Cerebellar cortex (tissue), 1 donor: ENCODE results near the gene MSTO1.
"Not testable (repeated sequence)": the region's sequence is repeated elsewhere in the genome, so short reads cannot be mapped to it uniquely, and the experiment has no call there.

Experiments used
- DNase-seq: peaks from one replicate; pipeline ENCODE4 v3.0.0-alpha.2; 2015; ENCODE audit warnings: low spot score

MSTO1 gene

DNA sequence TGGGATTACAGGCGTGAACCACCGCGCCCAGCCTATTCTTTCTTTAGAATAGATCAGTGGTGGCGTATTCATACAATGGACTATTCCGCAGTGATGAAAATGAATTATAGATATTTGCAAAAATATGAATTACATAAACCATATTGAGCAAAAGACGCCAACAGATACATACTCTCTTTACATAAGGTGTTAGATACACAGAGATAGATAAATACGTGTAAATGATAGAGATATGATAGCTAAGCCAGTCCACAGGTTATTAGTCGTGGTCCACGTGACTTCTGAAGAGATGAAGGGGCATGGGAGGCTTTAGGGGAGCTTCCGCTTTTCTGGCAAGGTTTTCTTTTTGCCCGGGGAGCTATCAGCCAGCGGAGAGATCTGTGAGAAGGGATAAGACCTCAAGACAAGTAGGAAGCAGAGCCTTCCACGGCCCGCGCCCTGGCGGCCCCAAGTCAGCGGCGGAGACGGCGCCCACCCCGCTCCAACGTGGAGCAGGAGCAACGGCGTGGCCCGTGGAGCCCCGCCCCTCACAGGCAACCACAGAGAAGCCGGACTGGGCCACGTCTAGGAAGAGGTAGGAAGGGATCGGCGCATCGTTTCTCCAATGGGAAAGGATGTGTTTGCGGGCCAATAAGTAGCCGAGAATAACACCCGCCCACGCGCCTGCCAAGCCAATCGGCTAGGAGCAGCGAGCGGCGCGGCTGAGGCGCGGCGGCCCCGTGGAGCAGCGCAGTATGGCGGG, at the start of gene MSTO1:
Gene MSTO1 (plus strand): TSS at position 704 of the 742 bp plus-strand sequence. CDS start 31 bp downstream, at position 735.
- peak; percentile 99 for DNase-seq

DNA sequence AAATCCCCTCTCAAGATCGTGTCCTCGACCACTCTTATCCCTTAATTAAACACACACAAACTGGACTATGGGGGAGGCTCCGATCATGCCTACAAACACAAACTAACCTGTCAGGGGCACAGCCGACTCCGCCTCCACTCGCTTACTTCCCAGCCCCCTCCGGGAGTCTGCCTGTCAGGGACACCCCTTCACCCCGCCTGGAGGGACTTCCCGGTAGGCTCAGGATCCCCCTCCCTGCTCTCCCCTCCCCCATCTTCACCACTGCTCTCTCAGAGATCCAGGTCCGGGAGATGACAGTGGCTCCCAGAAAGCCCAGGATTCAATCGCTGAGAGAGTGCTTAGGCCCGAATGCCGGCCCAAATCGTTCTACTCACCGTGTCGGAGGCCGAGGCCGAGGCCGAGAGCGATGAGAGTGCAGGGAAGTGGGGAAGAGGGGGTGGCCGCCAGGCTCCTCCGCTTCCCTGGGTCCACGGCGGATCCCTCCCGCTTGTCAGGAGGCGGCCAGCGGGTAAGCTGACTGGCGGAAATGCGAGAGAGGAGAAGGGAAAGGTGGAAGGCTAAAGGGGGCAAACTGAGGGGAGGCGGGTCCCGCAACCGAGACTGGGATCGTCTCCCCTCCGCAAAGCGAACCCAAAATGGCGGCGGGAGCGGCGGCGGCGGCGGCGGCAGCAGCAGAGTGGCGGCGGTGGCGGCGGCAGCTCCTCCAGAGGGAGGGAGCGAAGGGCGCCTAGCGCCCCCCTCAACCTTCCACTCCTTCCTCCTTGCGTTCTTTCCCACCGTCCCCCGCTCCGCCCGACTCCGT, 48.0 kb upstream of the MSTO1 start:
- DNase-seq = peak; percentile 10

- DNase-seq = peak; percentile 91
Observed at GRCh38 chr1:155562581-155563376, 47.2 kb upstream of the MSTO1 start, which contains the start of gene ASH1L. Gene ASH1L (minus strand): TSS chr1:155562803. CDS start chr1:155521519, 41,284 bp downstream.

- DNase-seq = peak; percentile 28
Observed at GRCh38 chr1:155563377-155564022, 46.5 kb upstream of the MSTO1 start.

DNA sequence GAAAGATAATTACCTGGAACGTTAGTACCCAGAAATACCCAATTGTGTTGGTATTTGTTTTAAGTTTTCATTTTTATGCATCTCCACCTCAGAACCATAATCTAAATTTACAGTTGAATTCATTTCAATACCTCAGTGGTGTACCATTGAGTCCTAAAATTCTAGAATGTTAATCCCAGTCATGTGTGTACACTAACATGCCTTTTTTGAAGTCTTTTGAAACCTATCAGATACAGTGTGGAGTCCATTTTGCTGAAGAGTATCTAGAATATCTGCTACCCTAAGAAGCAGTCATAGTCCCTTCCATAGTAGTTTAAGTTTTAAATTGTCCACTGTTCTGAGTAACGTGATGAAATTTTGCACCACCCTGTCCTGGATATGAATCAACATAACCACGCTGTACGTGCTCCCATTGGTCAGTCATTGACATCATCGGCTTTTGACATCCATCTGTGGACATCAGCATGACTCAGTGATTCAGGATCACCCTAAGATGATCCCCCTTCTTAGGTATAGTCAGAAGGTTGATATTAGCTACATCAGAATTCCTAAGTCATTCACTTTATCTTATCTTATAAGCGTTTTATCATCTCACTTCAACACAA, 39.9 kb upstream of the MSTO1 start:
- DNase-seq = no peak

GRCh38 chr1:155570593-155570990, 39.4 kb upstream of the MSTO1 start:
- no peak for DNase-seq

GRCh38 chr1:155574077-155574476, 35.9 kb upstream of the MSTO1 start:
- no peak for DNase-seq

- DNase-seq = not testable (repeated sequence)
Observed at GRCh38 chr1:155575608-155576007, 34.4 kb upstream of the MSTO1 start.

DNA sequence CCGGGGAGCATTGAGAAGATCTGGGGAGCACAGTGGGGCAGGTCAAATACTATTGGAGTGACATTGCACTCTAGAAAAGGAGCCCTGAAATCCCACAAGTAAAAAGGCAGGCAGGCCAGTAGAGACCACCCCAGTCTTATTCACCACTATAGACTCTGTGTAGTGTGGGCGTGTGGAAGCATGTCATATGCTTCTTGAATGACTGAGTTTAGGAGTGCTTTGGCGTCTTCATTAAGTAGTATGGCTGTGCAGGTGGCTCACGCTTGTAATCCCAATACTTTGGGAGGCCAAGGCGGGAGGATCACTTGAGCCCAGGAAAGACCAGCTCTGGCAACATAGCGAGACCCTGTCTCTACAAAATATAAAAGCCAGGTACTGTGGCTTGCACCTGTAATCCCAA, 26.2 kb upstream of the MSTO1 start:
- DNase-seq = not testable (repeated sequence)

- DNase-seq = not testable (repeated sequence)
Observed at GRCh38 chr1:155589282-155589681, 20.7 kb upstream of the MSTO1 start.

- not testable (repeated sequence) for DNase-seq
Observed at GRCh38 chr1:155590516-155591247, 19.3 kb upstream of the MSTO1 start.

DNA sequence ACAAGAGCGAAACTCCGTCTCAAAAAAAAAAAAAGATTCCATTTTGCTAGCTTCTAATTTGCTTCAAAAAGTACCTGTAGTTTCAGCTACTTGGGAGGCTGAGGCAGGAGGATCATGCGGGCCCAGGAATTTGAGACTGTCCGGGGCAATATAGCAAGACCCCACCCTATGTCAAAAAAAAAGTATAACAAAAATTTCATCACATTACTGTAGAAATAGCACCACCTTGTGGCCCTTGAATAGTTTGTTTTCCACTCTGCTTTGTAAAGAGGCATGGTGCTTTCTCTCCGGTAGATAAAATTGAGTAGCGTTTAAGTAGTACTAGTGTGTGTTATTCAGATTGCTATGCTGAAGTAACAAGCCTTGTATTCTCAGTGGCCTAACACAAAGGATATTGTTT, 18.2 kb upstream of the MSTO1 start:
- DNase-seq = peak; percentile 75

DNA sequence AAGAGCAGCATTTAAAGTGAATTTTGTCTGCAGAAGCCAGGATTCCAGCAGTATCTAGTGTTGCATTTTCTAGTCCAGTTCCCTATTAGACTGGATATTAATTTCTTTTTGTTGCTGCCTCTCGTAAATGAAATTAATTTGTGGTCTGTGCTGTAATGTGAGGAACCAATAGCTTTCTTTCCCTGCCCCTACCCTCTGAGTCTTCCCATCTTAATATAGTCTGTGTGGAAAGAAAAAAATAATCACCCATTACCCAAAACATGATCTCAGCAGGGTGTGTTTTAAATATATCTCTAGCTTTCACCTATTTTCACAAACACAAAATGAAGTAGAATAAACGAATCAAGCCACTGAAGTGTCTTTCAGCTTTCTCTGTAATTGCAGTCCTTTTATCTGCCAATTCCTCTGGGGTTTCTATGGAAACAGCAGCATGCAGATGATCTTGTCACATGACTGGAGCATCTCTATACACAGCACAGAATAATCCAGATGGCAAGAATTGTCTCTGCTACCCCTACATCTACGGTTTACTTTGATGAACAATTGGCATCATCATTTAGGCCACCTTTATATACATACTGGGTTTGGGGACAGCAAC, 14.0 kb upstream of the MSTO1 start:
- DNase-seq = not testable (repeated sequence)

GRCh38 chr1:155596864-155597263, 13.2 kb upstream of the MSTO1 start:
- DNase-seq = no peak

DNA sequence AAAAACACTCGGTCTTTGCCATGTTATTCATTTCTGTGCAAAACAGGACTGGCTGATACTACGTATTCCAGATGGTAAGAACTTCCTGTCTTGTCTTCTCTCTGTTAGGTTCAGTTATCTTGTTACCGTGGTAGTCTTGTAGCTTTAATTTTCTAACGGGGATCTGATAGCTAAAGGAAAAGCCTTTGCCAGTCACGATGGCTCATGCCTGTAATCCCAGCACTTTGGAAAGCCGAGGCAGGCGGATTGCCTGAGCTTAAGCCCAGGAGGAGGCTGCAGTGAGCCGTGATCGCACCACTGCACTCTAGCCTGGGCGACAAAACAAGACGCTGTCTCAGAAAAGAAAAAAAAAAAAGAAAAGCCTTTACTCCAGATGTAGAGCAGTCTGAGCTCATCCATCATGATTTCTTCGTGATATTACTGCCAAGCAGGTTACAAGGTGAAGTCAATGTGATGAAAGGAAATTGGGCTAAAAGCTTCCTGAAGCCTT, 11.1 kb upstream of the MSTO1 start:
- DNase-seq = no peak

GRCh38 chr1:155599828-155600572, 10.0 kb upstream of the MSTO1 start:
- not testable (repeated sequence) for DNase-seq

DNA sequence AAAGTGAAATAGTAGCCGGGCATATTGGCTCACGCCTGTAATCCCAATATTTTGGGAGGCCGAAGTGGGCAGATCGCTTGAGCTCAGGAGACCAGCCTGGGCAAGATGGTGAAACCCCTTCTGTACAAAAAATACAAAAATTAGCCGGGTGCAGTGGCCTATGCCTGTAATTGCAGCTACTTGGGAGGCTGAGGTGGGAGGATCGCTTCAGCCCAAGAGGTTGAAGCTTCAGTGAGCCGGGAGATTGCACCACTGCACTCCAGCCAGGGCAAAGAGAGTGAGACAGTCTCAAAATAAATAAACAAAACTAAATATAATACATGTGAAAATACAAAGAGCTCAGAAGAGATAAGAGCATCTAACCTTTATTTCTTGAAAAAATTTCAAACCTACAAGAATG, 2.3 kb upstream of the MSTO1 start:
- no peak for DNase-seq

DNA sequence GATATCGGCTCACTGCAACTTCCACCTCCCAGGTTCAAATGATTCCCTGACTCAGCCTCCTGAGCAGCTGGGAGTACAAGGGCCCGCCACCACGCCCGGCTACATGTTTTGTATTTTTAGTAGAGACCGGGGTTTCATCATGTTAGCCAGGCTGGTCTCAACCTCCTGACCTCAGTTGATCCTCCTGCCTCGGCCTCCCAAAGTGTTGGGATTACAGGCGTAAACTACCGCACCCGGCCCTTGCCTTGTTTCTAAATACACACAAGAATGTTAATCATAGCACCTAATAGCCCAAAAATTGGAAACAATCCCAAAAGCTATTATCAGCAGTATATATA, 1.2 kb upstream of the MSTO1 start:
- DNase-seq = no peak

GRCh38 chr1:155610257-155610647, 234 bp downstream of the MSTO1 start:
- DNase-seq = not testable (repeated sequence)
